Neural cell (in vitro differentiated cells): ENCODE measurements around the gene SPTLC2. TPM values are rescaled to one million over a fixed set of nuclear protein-coding genes. Genes with fewer than 3 reads are reported as not detected.
"Not testable (repeated sequence)": the region's sequence is repeated elsewhere in the genome, so short reads cannot be mapped to it uniquely, and the experiment has no call there.

Experiments used
- H2AFZ ChIP-seq: fragments of 200-600, 300-800 bp; sonication (generic), shearing (Covaris generic); 2 replicates; pipeline ENCODE4 v1.6.0; 2014; ENCODE audit warnings: low read depth, mild to moderate bottlenecking, antibody characterized with exemption, low read length, moderate library complexity
- H3F3A ChIP-seq: fragments of 200-600 bp; shearing (Covaris generic); 2 replicates; pipeline ENCODE4 v1.6.1; 2016; ENCODE audit warnings: mild to moderate bottlenecking, moderate library complexity, mixed read lengths, antibody characterized with exemption, low read length; ENCODE audit not compliant: insufficient read depth, poor library complexity, severe bottlenecking
- H3K27ac ChIP-seq: fragments of 200-600, 300-800 bp; sonication (generic), shearing (Covaris generic); 2 replicates; pipeline ENCODE4 v1.5.1; 2014; ENCODE audit warnings: mild to moderate bottlenecking, low read length, moderate library complexity
- H3K27me3 ChIP-seq: fragments of 300-800, 200-600 bp; sonication (generic), shearing (Covaris generic); 2 replicates; pipeline ENCODE4 v1.6.0; 2014; ENCODE audit warnings: mild to moderate bottlenecking, low read depth, low read length, moderate library complexity; ENCODE audit not compliant: insufficient read depth
- H3K36me3 ChIP-seq: fragments of 300-800, 200-600 bp; sonication (generic), shearing (Covaris generic); 2 replicates; pipeline ENCODE4 v1.5.1; 2014; ENCODE audit warnings: mild to moderate bottlenecking, antibody characterized with exemption, low read length, moderate library complexity; ENCODE audit not compliant: insufficient read depth
- H3K4me2 ChIP-seq: fragments of 300-800, 200-600 bp; sonication (generic), shearing (Covaris generic); 2 replicates; pipeline ENCODE4 v1.6.0; 2014; ENCODE audit warnings: mild to moderate bottlenecking, low read length
- H3K4me3 ChIP-seq: fragments of 300-800, 200-600 bp; sonication (generic), shearing (Covaris generic); 2 replicates; pipeline ENCODE4 v1.5.1; 2014; ENCODE audit warnings: mild to moderate bottlenecking, low read length, moderate library complexity
- H3K79me2 ChIP-seq: fragments of 200-600 bp; shearing (Covaris generic); replicated peaks from 2 replicates; pipeline ENCODE4 v1.6.0; 2014; ENCODE audit warnings: mild to moderate bottlenecking, low read length, moderate library complexity; ENCODE audit not compliant: insufficient read depth
- H3K9ac ChIP-seq: fragments of 300-800, 200-600 bp; sonication (generic), shearing (Covaris generic); 2 replicates; pipeline ENCODE4 v1.6.1; 2016; ENCODE audit warnings: mild to moderate bottlenecking, low read length, mixed read lengths
- H3K9me2 ChIP-seq: fragments of 200-600 bp; shearing (Covaris generic); 2 replicates; pipeline ENCODE4 v1.6.1; 2016; ENCODE audit warnings: mild to moderate bottlenecking, low read length, mixed read lengths; ENCODE audit not compliant: insufficient read depth
- H3K9me3 ChIP-seq: fragments of 200-600, 300-800 bp; sonication (generic), shearing (Covaris generic); 2 replicates; pipeline ENCODE4 v1.6.1; 2016; ENCODE audit warnings: mild to moderate bottlenecking, mixed run types, low read length, moderate library complexity, mixed read lengths
- H4K20me1 ChIP-seq: fragments of 200-600 bp; shearing (Covaris generic); 2 replicates; pipeline ENCODE4 v1.6.1; 2016; ENCODE audit warnings: mild to moderate bottlenecking, mixed run types; ENCODE audit not compliant: insufficient read depth
- CTCF ChIP-seq: fragments of 450-650 bp; IDR thresholded peaks from 2 replicates; pipeline ENCODE4 v1.5.1; 2014; ENCODE audit warnings: antibody characterized with exemption, mild to moderate bottlenecking, moderate library complexity; ENCODE audit not compliant: poor library complexity, severe bottlenecking
- EP300 ChIP-seq: fragments of 450-650 bp; conservative IDR thresholded peaks from 2 replicates; pipeline ENCODE4 v1.6.1; 2014; ENCODE audit warnings: antibody characterized with exemption, mild to moderate bottlenecking, moderate library complexity; ENCODE audit not compliant: poor library complexity, severe bottlenecking
- EZH2 ChIP-seq: fragments of 200-600, 300-800 bp; shearing (Covaris generic), sonication (generic); IDR thresholded peaks from 2 replicates; pipeline ENCODE4 v1.6.1; 2014; ENCODE audit warnings: antibody characterized with exemption, low read length, borderline replicate concordance, mild to moderate bottlenecking; ENCODE audit not compliant: insufficient read depth, poor library complexity, severe bottlenecking
- MXI1 ChIP-seq: fragments of 450-650 bp; conservative IDR thresholded peaks from 2 replicates; pipeline ENCODE4 v1.6.1; 2014; ENCODE audit warnings: antibody characterized with exemption, mild to moderate bottlenecking; ENCODE audit not compliant: poor library complexity, severe bottlenecking
- POLR2AphosphoS5 ChIP-seq: IDR thresholded peaks from 2 replicates; pipeline ENCODE4 v1.6.1; 2012
- RAD21 ChIP-seq: fragments of 450-650 bp; conservative IDR thresholded peaks from 2 replicates; pipeline ENCODE4 v1.6.1; 2014; ENCODE audit warnings: antibody characterized with exemption, mild to moderate bottlenecking, moderate library complexity
- REST ChIP-seq: IDR thresholded peaks from 2 replicates; pipeline ENCODE4 v1.6.1; 2012; ENCODE audit warnings: borderline replicate concordance
- SMC3 ChIP-seq: fragments of 450-650 bp; conservative IDR thresholded peaks from 2 replicates; pipeline ENCODE4 v1.6.1; 2014; ENCODE audit warnings: antibody characterized with exemption, mild to moderate bottlenecking, moderate library complexity; ENCODE audit not compliant: poor library complexity
- TAF1 ChIP-seq: IDR thresholded peaks from 2 replicates; pipeline ENCODE4 v1.6.1; 2012; ENCODE audit warnings: low read depth
- polyA plus RNA-seq: library from polyadenylated mRNA; depleted of rRNA; stranded (reverse); fragments of >200 nt; gene quantifications from 2 replicates; pipeline ENCODE4 v1.2.3, GENCODE V29; 2014

The SPTLC2 gene
- polyA plus RNA-seq, 1 donor from 2014 or later = 15.1 TPM

- Histone ChIP-seq H3K79me2 (no peaks in the 10 kb centered on the region), H3K4me3 (no peak overlapping the region), H3K36me3 (no peaks in the 10 kb centered on the region), H3F3A (no peaks in the 10 kb centered on the region), H3K9me2 (no peaks in the 10 kb centered on the region), H4K20me1 (no peaks in the 10 kb centered on the region), H3K27me3 (no peaks in the 10 kb centered on the region), H3K9ac (no peak overlapping the region), H3K9me3 (no peaks in the 10 kb centered on the region), H3K4me2 (no peak overlapping the region), H3K27ac (no peak overlapping the region), H2AFZ (no peak overlapping the region)
- TF ChIP-seq EP300 (no peak), SMC3 (no peak), CTCF (no peak), MXI1 (no peak), TAF1 (no peak), REST (no peak)
These were observed 25.5 kb downstream of the SPTLC2 start for GRCh38 chr14:77590845-77591485.

GRCh38 chr14:77589099-77589498 lies 27.3 kb downstream of the SPTLC2 start:
- H3K9me3 ChIP-seq = no peaks in the 10 kb centered on the region
- H3K9me2 ChIP-seq = no peaks in the 10 kb centered on the region
- H4K20me1 ChIP-seq = no peaks in the 10 kb centered on the region
- H3K36me3 ChIP-seq = no peaks in the 10 kb centered on the region
- H3K79me2 ChIP-seq = no peaks in the 10 kb centered on the region
- H3F3A ChIP-seq = no peaks in the 10 kb centered on the region
- H3K9ac ChIP-seq = no peak overlapping the region
- no peak for TF ChIP-seq TAF1
- no peak for TF ChIP-seq POLR2AphosphoS5
- no peak for TF ChIP-seq CTCF
- TF ChIP-seq RAD21 = no peak
- no peak for TF ChIP-seq EZH2
- no peak for TF ChIP-seq MXI1
- TF ChIP-seq EP300 = no peak
- no peak for TF ChIP-seq SMC3
- H3K27me3 ChIP-seq = no peaks in the 10 kb centered on the region
- H3K27ac ChIP-seq = no peak overlapping the region
- H3K4me3 ChIP-seq = no peak overlapping the region
- H2AFZ ChIP-seq = no peak overlapping the region
- H3K4me2 ChIP-seq = no peak overlapping the region

GRCh38 chr14:77588411-77589025 lies 27.9 kb downstream of the SPTLC2 start:
- not testable (repeated sequence) for H3K4me2 ChIP-seq, H3K9ac ChIP-seq, H3K4me3 ChIP-seq, H2AFZ ChIP-seq, H3K27me3 ChIP-seq, H3K27ac ChIP-seq, H3K9me3 ChIP-seq, H3K79me2 ChIP-seq, H3K36me3 ChIP-seq, H3K9me2 ChIP-seq, H3F3A ChIP-seq, H4K20me1 ChIP-seq
